Measurements from ENCODE around the gene CNBP.

DNA sequence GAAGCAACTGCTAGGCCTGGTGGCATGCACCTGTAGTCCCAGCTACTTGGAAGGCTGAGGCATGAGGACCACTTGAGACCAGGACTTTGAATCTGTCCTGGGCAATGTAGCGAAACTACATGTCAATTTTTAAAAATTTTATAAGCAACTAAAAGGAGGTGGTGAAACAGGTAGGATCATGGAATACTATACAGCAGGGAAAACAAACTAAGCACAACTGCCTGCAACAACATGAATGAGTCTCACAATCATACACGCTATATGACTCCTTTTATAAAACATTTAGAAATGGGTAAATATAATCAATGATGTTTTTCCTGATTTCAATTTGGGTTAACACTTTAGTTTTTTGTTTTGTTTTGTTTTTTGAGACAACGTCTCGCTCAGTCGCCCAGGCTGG is 29.5 kb upstream of the CNBP start:
- TF ChIP-seq, protein P1, sequence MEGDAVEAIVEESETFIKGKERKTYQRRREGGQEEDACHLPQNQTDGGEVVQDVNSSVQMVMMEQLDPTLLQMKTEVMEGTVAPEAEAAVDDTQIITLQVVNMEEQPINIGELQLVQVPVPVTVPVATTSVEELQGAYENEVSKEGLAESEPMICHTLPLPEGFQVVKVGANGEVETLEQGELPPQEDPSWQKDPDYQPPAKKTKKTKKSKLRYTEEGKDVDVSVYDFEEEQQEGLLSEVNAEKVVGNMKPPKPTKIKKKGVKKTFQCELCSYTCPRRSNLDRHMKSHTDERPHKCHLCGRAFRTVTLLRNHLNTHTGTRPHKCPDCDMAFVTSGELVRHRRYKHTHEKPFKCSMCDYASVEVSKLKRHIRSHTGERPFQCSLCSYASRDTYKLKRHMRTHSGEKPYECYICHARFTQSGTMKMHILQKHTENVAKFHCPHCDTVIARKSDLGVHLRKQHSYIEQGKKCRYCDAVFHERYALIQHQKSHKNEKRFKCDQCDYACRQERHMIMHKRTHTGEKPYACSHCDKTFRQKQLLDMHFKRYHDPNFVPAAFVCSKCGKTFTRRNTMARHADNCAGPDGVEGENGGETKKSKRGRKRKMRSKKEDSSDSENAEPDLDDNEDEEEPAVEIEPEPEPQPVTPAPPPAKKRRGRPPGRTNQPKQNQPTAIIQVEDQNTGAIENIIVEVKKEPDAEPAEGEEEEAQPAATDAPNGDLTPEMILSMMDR (IDR thresholded peaks at IDR 0.05) = no peak
- TF ChIP-seq POLR2A (IDR thresholded peaks at IDR 0.05) = no peak
